T-helper 9 cell (primary cell): ENCODE measurements around the gene CASQ1.

Experiments
- DNase-seq: peaks from one replicate; pipeline ENCODE4 v3.0.0-alpha.2; 2020

Gene CASQ1

DNA sequence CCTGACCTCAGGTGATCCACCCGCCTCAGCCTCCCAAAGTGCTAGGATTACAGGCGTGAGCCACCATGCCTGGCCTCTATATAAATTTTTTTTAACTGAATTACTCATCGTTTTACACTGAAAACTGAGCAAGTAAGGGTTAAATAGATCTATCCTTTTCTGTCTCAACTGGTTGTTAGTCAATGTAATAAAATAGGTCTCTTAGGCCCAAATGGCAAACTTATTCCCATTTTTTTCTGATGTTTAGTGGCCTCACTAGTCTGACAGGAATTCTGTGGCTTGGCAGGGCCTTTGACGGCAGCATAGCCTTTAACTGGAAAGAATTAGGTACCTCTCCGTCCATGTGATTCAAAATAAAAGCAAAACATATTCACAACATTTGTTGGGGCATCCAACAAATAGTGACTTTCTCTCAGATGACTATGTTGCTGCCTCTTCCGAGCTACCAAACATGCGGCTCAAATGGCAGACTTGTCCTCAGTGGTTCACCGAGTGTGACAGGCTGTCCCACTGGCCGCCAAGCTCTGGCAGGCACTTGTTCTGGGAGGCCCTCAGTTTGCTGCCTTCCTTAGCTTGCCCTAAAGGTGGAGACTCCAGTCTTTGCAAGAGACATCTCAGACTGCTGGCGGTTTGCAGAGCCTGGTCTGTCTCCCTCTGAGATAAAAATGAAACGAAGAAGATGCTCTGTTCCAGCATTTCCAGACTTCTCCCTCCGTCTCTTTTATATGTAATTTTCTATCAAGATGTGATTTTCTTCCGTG lies 21.6 kb upstream of the CASQ1 start:
- no peak for DNase-seq

DNA sequence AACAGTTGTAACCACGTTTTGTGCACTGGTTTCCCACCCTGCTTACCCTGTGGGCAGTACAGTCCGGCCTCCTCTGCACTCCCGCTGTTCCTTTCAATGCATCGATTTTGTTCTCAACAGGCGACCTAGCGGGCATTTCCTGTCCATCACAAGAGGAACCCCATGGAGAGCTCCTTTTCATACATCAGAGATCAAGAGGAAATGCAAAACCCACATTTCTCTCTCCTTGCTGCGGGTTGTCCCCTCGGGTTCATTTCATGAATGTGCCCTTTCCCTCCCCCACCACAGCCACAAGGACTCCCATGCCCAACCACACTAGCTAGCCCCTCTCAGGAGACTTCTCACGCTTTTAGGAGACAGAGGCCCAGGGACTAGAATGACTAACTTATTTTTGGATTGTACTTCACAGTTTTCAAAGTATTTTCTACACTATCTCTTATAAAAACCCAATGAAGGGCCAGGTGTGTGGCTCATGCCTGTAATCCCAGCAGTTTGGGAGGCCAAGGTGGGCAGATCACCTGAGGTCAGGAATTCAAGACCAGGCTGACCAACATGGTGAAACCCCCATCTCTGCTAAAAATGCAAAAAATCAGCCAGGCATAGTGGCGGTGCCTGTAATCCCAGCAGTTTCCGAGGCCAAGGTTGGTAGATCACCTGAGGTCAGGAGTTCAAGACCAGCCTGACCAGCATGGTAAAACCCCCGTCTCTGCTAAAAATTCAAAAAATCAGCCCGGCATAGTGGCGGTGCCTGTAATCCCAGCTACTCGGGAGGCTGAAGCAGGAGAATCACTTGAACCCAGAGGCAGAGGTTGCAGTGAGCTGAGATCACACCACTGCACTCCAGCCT lies 20.6 kb upstream of the CASQ1 start:
- DNase-seq: no peak

DNA sequence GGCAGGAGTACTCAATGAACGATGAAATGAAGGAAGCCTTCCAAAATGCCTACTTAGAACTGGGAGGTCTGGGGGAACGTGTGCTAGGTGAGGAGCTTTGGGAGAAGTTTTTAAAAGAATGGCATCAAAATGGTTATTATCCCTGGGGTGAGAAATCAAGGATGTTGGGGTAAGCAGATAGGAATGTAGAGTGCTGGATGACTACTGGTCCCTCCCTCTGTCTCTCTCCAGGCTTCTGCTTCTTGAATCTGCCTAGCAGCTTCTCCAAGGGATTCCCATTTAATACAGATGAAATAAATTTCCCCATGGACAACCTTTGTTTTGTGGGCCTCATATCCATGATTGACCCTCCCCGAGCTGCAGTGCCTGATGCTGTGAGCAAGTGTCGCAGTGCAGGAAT lies 19.0 kb upstream of the CASQ1 start:
- no peak for DNase-seq

DNA sequence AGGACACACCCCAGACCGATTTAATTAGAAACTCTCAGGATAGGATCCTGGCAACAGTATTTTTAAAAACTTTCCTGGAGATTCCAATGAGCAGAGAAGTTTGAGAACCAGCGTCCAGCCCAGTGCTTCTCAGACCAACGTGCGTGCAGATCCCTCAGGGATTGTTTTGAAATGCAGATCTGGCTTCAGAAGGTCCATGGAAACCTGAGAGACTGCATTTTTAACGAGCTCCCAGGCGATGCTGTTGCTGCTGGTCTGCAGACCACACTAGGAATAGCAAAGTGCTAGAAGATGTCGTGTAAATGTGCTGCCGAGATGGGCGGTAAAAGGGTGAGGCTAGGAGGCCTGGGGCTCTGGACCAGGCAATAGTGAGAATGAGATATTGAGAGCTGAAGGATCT lies 18.4 kb upstream of the CASQ1 start:
- no peak for DNase-seq

- no peak for DNase-seq
Observed at GRCh38 chr1:160177231-160177630, 13.1 kb upstream of the CASQ1 start.

DNA sequence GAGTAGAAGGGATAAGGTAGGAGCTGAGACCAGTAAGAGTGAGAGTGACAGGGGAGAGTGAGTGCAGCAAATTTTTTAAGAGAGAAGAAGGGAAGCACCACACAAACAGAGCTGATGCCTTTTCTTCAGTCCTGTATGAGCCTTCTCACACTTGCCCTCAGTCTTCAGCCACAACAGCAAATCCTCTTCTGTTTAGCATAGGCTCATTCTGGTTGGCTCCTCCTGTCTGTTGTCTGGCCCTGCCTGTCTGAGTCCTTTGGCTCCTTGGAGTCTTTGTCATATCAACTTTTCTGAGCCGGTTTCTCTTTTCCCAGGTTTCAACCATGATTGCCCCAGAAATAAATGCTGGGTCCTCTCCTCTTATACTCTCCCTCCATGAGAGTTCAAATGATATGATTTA lies 12.7 kb upstream of the CASQ1 start:
- DNase-seq: no peak

DNA sequence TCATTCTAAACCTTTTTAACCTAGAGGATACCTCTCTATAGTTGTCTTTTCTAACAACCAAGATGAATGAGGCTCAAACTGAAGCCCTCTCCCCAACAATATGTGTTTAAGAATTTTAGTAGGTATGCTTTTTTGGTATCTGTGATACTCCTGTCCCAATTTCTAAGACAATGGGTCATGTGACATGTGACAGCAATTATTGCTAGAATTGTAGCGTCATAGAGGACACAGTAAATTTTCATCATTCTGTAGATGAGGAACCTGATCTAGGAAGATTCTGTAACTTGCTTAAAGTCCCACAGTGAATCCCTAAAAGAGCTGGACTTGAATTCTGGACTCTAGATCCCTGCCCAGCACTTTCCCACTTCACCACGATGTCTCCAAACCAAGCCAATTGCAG lies 11.6 kb upstream of the CASQ1 start:
- DNase-seq: no peak

- DNase-seq: no peak
Observed at GRCh38 chr1:160179336-160179735, 11.0 kb upstream of the CASQ1 start.

- DNase-seq: no peak
Observed at GRCh38 chr1:160186246-160186645, 4.1 kb upstream of the CASQ1 start.

- DNase-seq: no peak
Observed at GRCh38 chr1:160186729-160187128, 3.6 kb upstream of the CASQ1 start.

GRCh38 chr1:160187407-160187806 lies 3.0 kb upstream of the CASQ1 start:
- no peak for DNase-seq

DNA sequence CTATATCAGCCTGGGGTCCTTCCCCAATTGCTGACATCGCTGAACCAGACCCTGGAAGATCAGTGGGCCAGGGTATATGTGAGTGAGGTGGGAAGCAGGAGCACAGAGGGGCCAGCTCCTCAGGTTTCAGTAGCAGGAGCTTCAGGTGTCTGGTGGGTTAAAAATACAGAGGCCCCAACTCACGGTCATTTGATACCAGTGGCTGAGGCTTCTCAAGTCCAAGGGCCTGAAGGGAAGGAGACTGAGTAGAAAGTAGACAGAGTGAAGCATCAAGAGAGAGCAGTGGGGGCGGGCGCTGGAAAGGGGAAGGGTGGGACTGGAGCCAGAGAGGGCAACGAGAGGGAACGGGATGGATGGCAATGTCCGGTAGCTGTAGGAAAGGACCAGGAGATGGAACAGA lies 2.0 kb upstream of the CASQ1 start:
- DNase-seq: no peak

DNA sequence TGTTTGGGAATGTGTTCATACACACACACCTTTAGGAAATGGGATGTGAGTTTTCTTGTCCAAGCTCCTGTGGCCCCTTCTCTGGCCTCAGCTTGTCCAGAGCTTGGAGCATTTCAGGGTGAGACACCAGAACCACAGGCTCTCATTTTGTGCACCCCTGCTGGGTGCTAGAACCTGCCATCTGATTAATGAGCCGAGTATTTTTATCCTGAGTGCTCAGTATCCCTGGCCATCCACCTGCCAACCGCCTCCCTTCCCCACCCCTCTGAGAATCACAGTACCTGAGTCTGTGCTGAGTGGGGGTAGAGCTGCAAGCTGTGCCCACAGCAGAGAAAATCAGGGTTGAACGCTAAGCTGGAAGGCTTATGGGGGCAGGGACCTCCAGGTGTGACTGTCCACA lies 1.4 kb downstream of the CASQ1 start:
- no peak for DNase-seq

- no peak for DNase-seq
Observed at GRCh38 chr1:160192234-160192633, 1.9 kb downstream of the CASQ1 start.

GRCh38 chr1:160193091-160193819 lies 2.9 kb downstream of the CASQ1 start:
- peak; percentile 87 for DNase-seq

- DNase-seq: no peak
Observed at GRCh38 chr1:160193832-160194736, 3.7 kb downstream of the CASQ1 start.

DNA sequence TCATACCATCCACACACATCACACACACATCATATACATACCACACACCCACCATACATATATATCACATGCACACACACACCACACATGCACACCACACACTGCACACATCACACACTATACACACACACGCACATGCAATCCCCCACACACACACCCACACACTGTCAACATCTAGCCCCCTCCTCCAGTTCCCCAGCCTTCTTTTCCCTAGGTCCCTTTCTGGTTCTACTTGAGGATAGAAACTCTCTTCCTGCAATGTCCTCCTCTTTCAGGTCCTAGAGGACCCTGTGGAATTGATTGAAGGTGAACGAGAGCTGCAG lies 4.3 kb downstream of the CASQ1 start:
- DNase-seq: no peak

GRCh38 chr1:160196143-160196542 lies 5.8 kb downstream of the CASQ1 start:
- no peak for DNase-seq

DNA sequence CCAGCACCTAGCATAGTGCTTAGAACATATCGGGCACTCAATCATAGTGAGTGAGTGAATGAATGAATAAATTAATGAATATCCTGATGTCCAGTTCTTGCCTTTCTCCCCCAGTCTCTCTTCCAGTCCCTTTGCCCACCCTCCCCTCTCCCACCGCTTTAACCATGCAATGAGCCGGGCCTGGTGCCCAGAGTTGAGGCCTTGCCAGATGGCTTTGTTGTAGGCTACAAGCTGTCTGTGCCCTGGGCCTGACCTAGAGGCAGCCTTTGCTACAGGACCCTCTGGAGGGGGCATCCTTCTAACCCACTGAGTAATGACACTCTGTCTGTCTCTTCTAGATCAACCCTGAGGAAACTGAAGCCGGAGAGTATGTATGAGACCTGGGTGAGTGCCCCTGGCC lies 6.9 kb downstream of the CASQ1 start:
- no peak for DNase-seq

DNA sequence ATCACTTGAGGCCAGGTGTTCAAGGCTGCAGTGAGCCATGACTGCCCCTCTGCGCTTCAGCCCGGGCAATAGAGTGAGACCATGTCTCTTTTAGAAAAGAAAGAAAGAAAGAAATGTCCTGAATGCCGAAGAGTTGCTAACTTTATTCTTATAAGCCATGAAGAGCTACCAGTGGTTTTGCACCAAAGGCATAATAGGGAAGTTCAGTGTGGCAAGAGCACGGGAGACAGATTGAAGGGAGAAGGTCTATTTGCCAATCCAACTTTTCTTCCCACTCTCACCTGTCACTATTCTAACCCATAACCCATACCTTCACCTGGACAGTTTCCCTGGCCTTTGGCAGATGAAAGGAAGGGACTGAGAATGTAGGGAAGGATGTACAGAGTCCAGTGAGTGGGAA lies 10.4 kb downstream of the CASQ1 start:
- DNase-seq: no peak

DNA sequence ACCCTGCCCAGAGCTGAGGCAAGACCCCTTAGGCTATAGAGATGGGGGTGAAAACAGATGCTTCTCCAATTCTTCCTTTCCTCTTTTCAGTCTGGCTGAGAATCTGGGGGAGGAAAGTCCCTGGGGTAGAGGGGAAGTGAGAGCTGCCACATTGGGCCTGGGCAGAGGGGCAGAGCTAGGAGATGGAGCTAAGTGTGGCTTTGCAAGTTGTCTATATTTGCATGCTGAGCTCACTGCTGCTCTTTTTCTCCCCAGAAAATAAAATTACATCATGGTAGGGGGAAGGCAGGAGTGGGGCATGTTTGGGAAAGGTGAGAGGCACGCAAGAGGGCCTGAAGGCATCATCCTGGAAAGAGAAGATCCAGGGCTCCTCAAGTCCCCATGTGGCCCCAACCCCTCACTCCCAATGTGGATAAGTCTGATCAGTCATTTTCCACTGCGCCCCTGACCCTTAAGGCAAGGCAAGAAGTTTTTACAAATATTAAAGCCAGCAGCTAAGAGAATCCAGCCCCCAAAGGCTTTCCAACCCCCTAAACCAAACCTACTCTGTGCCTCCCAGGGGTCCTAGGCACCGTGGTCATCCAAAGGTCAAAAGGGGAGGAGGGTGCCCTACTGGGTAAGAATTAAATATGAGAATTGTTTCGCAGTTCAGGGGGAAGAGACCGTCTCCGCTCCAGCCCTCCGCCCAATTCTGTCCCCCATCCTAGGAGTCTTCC lies 14.3 kb downstream of the CASQ1 start:
- DNase-seq: no peak
